IMR-90 (cell line): ENCODE measurements around the gene CKS1B. TPM values are rescaled to one million over a fixed set of nuclear protein-coding genes. Genes with fewer than 3 reads are reported as not detected.

Experiments used
- ATAC-seq: fragments of 200-7000 bp; cut with Tn5 transposase; 2 replicates; pipeline ENCODE4 v1.9.1; 2020; ENCODE audit warnings: low read depth, mild to moderate bottlenecking, moderate library complexity
- BruUV-seq: library from RNA; stranded (reverse); fragments of 400-500 nt; replicated peaks from 2 replicates; lab custom pipeline; 2021; lab: Mats Ljungman, UMichigan
- CTCF ChIA-PET: fragments of 300-600 bp; formaldehyde crosslinking; extraction: SDS; loops from one replicate; lab custom pipeline; 2021; ENCODE audit warnings: antibody characterized with exemption; lab: Yijun Ruan, JAX
- POLR2A ChIA-PET: fragments of 300-600 bp; sonication (Branson Sonifier 250); formaldehyde crosslinking; loops from one replicate; lab custom pipeline; 2022; ENCODE audit warnings: antibody characterized with exemption; ENCODE audit not compliant: unreplicated experiment; lab: Charles Lee
- DNase-seq: peaks from one replicate; pipeline ENCODE4 v3.0.0; 2013
- H2AFZ ChIP-seq: replicated peaks from 2 replicates; pipeline ENCODE3; 2013; ENCODE audit warnings: low read length, mild to moderate bottlenecking; ENCODE audit not compliant: poor library complexity
- H2AK5ac ChIP-seq: 2 replicates; pipeline ENCODE4 v1.6.1; 2013; ENCODE audit warnings: low read depth, low read length, inconsistent platforms
- H2AK9ac ChIP-seq: replicated peaks from 2 replicates; pipeline ENCODE3; 2013; ENCODE audit warnings: mild to moderate bottlenecking, low read depth, low read length, moderate library complexity; ENCODE audit not compliant: poor library complexity
- H2BK120ac ChIP-seq: 2 replicates; pipeline ENCODE4 v1.6.1; 2013; ENCODE audit warnings: low read depth, low read length, inconsistent platforms
- H2BK15ac ChIP-seq: 3 replicates; pipeline ENCODE4 v1.6.1; 2013; ENCODE audit warnings: low read depth, low read length, inconsistent platforms
- H2BK20ac ChIP-seq: 2 replicates; pipeline ENCODE4 v1.6.1; 2013; ENCODE audit warnings: low read depth, mild to moderate bottlenecking, inconsistent platforms, low read length, moderate library complexity
- H2BK5ac ChIP-seq: 2 replicates; pipeline ENCODE4 v1.6.1; 2013; ENCODE audit warnings: mild to moderate bottlenecking, low read depth, low read length, inconsistent platforms; ENCODE audit not compliant: poor library complexity, severe bottlenecking
- H3K14ac ChIP-seq: replicated peaks from 2 replicates; pipeline ENCODE4 v1.6.1; 2013; ENCODE audit warnings: low read depth, low read length, inconsistent platforms
- H3K18ac ChIP-seq: 2 replicates; pipeline ENCODE4 v1.6.1; 2013; ENCODE audit warnings: low read depth, low read length, control low read depth
- H3K23ac ChIP-seq: 2 replicates; pipeline ENCODE4 v1.6.1; 2013; ENCODE audit warnings: low read depth, low read length, inconsistent platforms
- H3K27ac ChIP-seq: 2 replicates; pipeline ENCODE4 v1.5.1; 2013; ENCODE audit warnings: mild to moderate bottlenecking, control low read depth, low read length; ENCODE audit not compliant: insufficient read depth
- H3K27me3 ChIP-seq: 2 replicates; pipeline ENCODE4 v1.6.1; 2013; ENCODE audit warnings: low read length; ENCODE audit not compliant: control insufficient read depth, insufficient read depth
- H3K36me3 ChIP-seq: 2 replicates; pipeline ENCODE4 v1.6.1; 2013; ENCODE audit warnings: low read length, mixed read lengths; ENCODE audit not compliant: control insufficient read depth, insufficient read depth
- H3K4ac ChIP-seq: 2 replicates; pipeline ENCODE4 v1.6.1; 2013; ENCODE audit warnings: low read depth, low read length, inconsistent platforms
- H3K4me1 ChIP-seq: 2 replicates; pipeline ENCODE4 v1.6.1; 2013; ENCODE audit warnings: low read length, mixed read lengths; ENCODE audit not compliant: control insufficient read depth, insufficient read depth
- H3K4me2 ChIP-seq: 2 replicates; pipeline ENCODE4 v1.6.1; 2013; ENCODE audit warnings: low read depth, mild to moderate bottlenecking, control low read depth, low read length, moderate library complexity
- H3K4me3 ChIP-seq: 2 replicates; pipeline ENCODE4 v1.5.1; 2013; ENCODE audit warnings: low read depth, mild to moderate bottlenecking, control low read depth, low read length, moderate library complexity; ENCODE audit not compliant: insufficient read depth
- H3K56ac ChIP-seq: 2 replicates; pipeline ENCODE4 v1.6.1; 2013; ENCODE audit warnings: low read length, inconsistent platforms; ENCODE audit not compliant: insufficient read depth; ENCODE audit errors: extremely low read depth
- H3K79me1 ChIP-seq, 2 experiments: 2 replicates each; pipeline ENCODE4 v1.6.1; 2013; ENCODE audit warnings: low read length in 2 of 2, inconsistent platforms in 1 of 2, low read depth in 1 of 2
- H3K9ac ChIP-seq: 2 replicates; pipeline ENCODE4 v1.6.1; 2013; ENCODE audit warnings: low read depth, low read length, control low read depth
- H3K9me1 ChIP-seq: 2 replicates; pipeline ENCODE4 v1.6.1; 2013; ENCODE audit warnings: low read length, inconsistent platforms; ENCODE audit not compliant: insufficient read depth
- H3K9me3 ChIP-seq: 2 replicates; pipeline ENCODE4 v1.6.1; 2013; ENCODE audit warnings: low read length; ENCODE audit not compliant: control insufficient read depth, insufficient read depth
- H4K20me1 ChIP-seq: 2 replicates; pipeline ENCODE4 v1.6.1; 2013; ENCODE audit warnings: low read length, inconsistent platforms; ENCODE audit not compliant: insufficient read depth
- H4K5ac ChIP-seq: 2 replicates; pipeline ENCODE4 v1.6.1; 2013; ENCODE audit warnings: mild to moderate bottlenecking, low read depth, low read length, control low read depth
- H4K8ac ChIP-seq, 2 experiments: 2 replicates each; pipeline ENCODE4 v1.6.1; 2013; ENCODE audit warnings: low read depth in 2 of 2, low read length in 2 of 2, control low read depth in 1 of 2, inconsistent platforms in 1 of 2
- H4K91ac ChIP-seq: 2 replicates; pipeline ENCODE4 v1.6.1; 2013; ENCODE audit warnings: low read depth, low read length, inconsistent platforms; ENCODE audit not compliant: insufficient read depth
- BHLHE40 ChIP-seq: fragments of 150-350 bp; IDR thresholded peaks from 2 replicates; pipeline ENCODE4 v1.6.1; 2016; ENCODE audit warnings: mild to moderate bottlenecking, low read depth, low read length
- CEBPB ChIP-seq: IDR thresholded peaks from 2 replicates; pipeline ENCODE4 v1.6.1; 2012; ENCODE audit warnings: low read depth, low read length, improper control_type of control experiment
- CHD1 ChIP-seq: IDR thresholded peaks from 2 replicates; pipeline ENCODE4 v1.6.1; 2012; ENCODE audit warnings: low read depth, low read length, improper control_type of control experiment
- ELK1 ChIP-seq: fragments of 150-350 bp; IDR thresholded peaks from 2 replicates; pipeline ENCODE4 v1.6.1; 2016; ENCODE audit warnings: low read depth, mild to moderate bottlenecking, low read length, moderate library complexity, borderline replicate concordance
- MAFK ChIP-seq: IDR thresholded peaks from 2 replicates; pipeline ENCODE4 v1.6.1; 2012; ENCODE audit warnings: low read depth, low read length, improper control_type of control experiment
- MAZ ChIP-seq: IDR thresholded peaks from 2 replicates; pipeline ENCODE4 v1.6.1; 2012; ENCODE audit warnings: low read depth, mild to moderate bottlenecking, low read length, improper control_type of control experiment, moderate library complexity, borderline replicate concordance
- MXI1 ChIP-seq: IDR thresholded peaks from 2 replicates; pipeline ENCODE4 v1.6.1; 2012; ENCODE audit warnings: low read depth, mild to moderate bottlenecking, low read length, moderate library complexity, borderline replicate concordance
- NFE2L2 ChIP-seq: fragments of 150-350 bp; IDR thresholded peaks from 2 replicates; pipeline ENCODE4 v1.6.1; 2016; ENCODE audit warnings: low read depth, mild to moderate bottlenecking, low read length
- POLR2A ChIP-seq: IDR thresholded peaks from 2 replicates; pipeline ENCODE4 v1.6.1; 2012; ENCODE audit warnings: mild to moderate bottlenecking, low read depth, low read length
- RAD21 ChIP-seq: IDR thresholded peaks from 2 replicates; pipeline ENCODE4 v1.6.1; 2012; ENCODE audit warnings: low read length, improper control_type of control experiment
- RCOR1 ChIP-seq: IDR thresholded peaks from 2 replicates; pipeline ENCODE4 v1.6.1; 2012; ENCODE audit warnings: mild to moderate bottlenecking, low read length, improper control_type of control experiment; ENCODE audit not compliant: insufficient replicate concordance
- RFX5 ChIP-seq: IDR thresholded peaks from 2 replicates; pipeline ENCODE4 v1.8.0; 2012; ENCODE audit warnings: low read depth, mild to moderate bottlenecking, low read length, moderate library complexity
- SMC3 ChIP-seq: fragments of 150-350 bp; IDR thresholded peaks from 2 replicates; pipeline ENCODE4 v1.6.1; 2016; ENCODE audit warnings: low read depth, mild to moderate bottlenecking, antibody characterized with exemption, low read length, moderate library complexity
- WGBS, 2 experiments: methylation state at CpG; one replicate each; pipeline versions ENCODE4 v1.1.5 to v1.1.7; 2013; ENCODE audit warnings: missing lambda C conversion rate in 2 of 2; ENCODE audit not compliant: insufficient read length in 1 of 2; ENCODE audit errors: extremely low coverage in 2 of 2; 5-methylcytosine and 5-hydroxymethylcytosine counted together
- dilution Hi-C: fragments of 300-500 bp; cut with HindIII; formaldehyde crosslinking; loops from one replicate; pipeline ENCODE4 v1.14.3; 2018; ENCODE audit warnings: low sequenced_read_pairs; ENCODE audit not compliant: unreplicated experiment
- in situ Hi-C: fragments of 300-500 bp; cut with MboI; formaldehyde crosslinking; loops from 3 replicates; pipeline ENCODE4 v1.14.3; 2019; ENCODE audit warnings: low sequenced_read_pairs, inconsistent platforms, mixed read lengths
- intact Hi-C: fragments of 100-400 bp; cut with micrococcal nuclease; formaldehyde crosslinking; loops from 2 replicates; pipeline ENCODE4 v1.10.0; 2022
- polyA plus RNA-seq, 3 experiments: library from polyadenylated mRNA; depleted of rRNA; stranded (reverse); fragments of >200 nt; gene quantifications; 2 replicates each; pipeline ENCODE4 v1.2.3, GENCODE V29; 2012; ENCODE audit warnings: low replicate concordance in 1 of 3
- total RNA-seq: library from RNA; depleted of rRNA; stranded (reverse); fragments of >200 nt; gene quantifications from 2 replicates; pipeline ENCODE4 v1.2.3, GENCODE V29; 2012
- TF ChIP-seq, protein P1 (sequence below): conservative IDR thresholded peaks from 2 replicates; pipeline ENCODE4 v1.5.1; 2012; ENCODE audit warnings: mild to moderate bottlenecking, low read depth, low read length, improper control_type of control experiment

The CKS1B gene
- total and polyA plus RNA-seq, 2 of the 4 experiments (the other 2 are of a cell fraction), result 140 to 195 TPM

GRCh38 chr1:155008015-155008941 lies 33.8 kb downstream of the CKS1B start:
- H2AFZ ChIP-seq, result no peak overlapping the region
- H3K27ac ChIP-seq, result no peak overlapping the region
- intact Hi-C loops (no loop called here), in situ Hi-C loops (no loop called here), dilution Hi-C loops (no loop called here)
- H4K5ac ChIP-seq, result no peak overlapping the region
- no peak overlapping the region for H3K4me2 ChIP-seq
- peaks cover 8 to 59% of the 10 kb centered on the region in 2 experiments for H3K79me1 ChIP-seq
- H2AK5ac ChIP-seq, result no peak overlapping the region
- H3K9ac ChIP-seq, result no peak overlapping the region
- DNase-seq (no peak), ATAC-seq (no peak)
- TF ChIP-seq SMC3 (no peak), ELK1 (no peak), MAZ (no peak), CEBPB (no peak), BHLHE40 (no peak), RAD21 (no peak), MAFK (no peak), POLR2A (no peak), NFE2L2 (no peak), CHD1 (no peak), RFX5 (no peak), MXI1 (no peak), RCOR1 (no peak)
- TF ChIP-seq, protein P1, sequence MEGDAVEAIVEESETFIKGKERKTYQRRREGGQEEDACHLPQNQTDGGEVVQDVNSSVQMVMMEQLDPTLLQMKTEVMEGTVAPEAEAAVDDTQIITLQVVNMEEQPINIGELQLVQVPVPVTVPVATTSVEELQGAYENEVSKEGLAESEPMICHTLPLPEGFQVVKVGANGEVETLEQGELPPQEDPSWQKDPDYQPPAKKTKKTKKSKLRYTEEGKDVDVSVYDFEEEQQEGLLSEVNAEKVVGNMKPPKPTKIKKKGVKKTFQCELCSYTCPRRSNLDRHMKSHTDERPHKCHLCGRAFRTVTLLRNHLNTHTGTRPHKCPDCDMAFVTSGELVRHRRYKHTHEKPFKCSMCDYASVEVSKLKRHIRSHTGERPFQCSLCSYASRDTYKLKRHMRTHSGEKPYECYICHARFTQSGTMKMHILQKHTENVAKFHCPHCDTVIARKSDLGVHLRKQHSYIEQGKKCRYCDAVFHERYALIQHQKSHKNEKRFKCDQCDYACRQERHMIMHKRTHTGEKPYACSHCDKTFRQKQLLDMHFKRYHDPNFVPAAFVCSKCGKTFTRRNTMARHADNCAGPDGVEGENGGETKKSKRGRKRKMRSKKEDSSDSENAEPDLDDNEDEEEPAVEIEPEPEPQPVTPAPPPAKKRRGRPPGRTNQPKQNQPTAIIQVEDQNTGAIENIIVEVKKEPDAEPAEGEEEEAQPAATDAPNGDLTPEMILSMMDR, result no peak
- ChIA-PET CTCF (no interaction called here), POLR2A (interaction anchor here (0.5 kb wide), 1 partner anchor 37 kb away, joined by 4 read pairs; no protein-coding TSS in a partner anchor)
- no peak overlapping the region for H2BK15ac ChIP-seq
- no peak overlapping the region for H3K18ac ChIP-seq
- H4K91ac ChIP-seq, result no peak overlapping the region
- H3K27me3 ChIP-seq, result no peaks in the 10 kb centered on the region
- BruUV-seq, result no TSS peak
- H3K56ac ChIP-seq, result no peak overlapping the region
- no peak overlapping the region for H2AK9ac ChIP-seq
- no peak overlapping the region for H3K14ac ChIP-seq
- WGBS, 2 experiments, result 100% methylated on average over 1 of the region's 16 CpGs; no CpG with 5 or more reads in 1 of the 2 experiments
- peaks cover 17% of the 10 kb centered on the region for H4K20me1 ChIP-seq
- no peak overlapping the region for H3K4me3 ChIP-seq
- H3K4ac ChIP-seq, result no peak overlapping the region
- peaks cover 2% of the 10 kb centered on the region for H3K36me3 ChIP-seq
- no peak overlapping the region for H2BK120ac ChIP-seq
- no peak overlapping the region for H3K23ac ChIP-seq
- no peak overlapping the region for H4K8ac ChIP-seq
- H3K9me3 ChIP-seq, result no peaks in the 10 kb centered on the region
- H3K4me1 ChIP-seq, result peaks cover 15% of the 10 kb centered on the region
- peaks cover 12% of the 10 kb centered on the region for H3K9me1 ChIP-seq
- no peak overlapping the region for H2BK5ac ChIP-seq
- H2BK20ac ChIP-seq, result no peak overlapping the region
